Nephron progenitor cell (in vitro differentiated cells): ENCODE measurements around the gene MAP3K4.

ENCODE experiments used
- DNase-seq: peaks from one replicate; pipeline ENCODE4 v3.0.0; 2021
- H3K27ac Mint-ChIP-seq: 2 replicates; pipeline ENCODE4 v1.8.0; 2021; ENCODE audit warnings: mild to moderate bottlenecking, moderate library complexity, mixed read lengths
- H3K27me3 Mint-ChIP-seq: 2 replicates; pipeline ENCODE4 v1.8.0; 2021; ENCODE audit warnings: mild to moderate bottlenecking, low read depth, mixed read lengths; ENCODE audit not compliant: poor library complexity
- H3K36me3 Mint-ChIP-seq: 2 replicates; pipeline ENCODE4 v1.8.0; 2021; ENCODE audit warnings: low read depth, mixed read lengths
- H3K4me1 Mint-ChIP-seq: 2 replicates; pipeline ENCODE4 v1.8.0; 2021; ENCODE audit warnings: mixed read lengths
- H3K4me3 Mint-ChIP-seq: 2 replicates; pipeline ENCODE4 v1.8.0; 2021; ENCODE audit warnings: mild to moderate bottlenecking, moderate library complexity, mixed read lengths
- H3K9me3 Mint-ChIP-seq: 2 replicates; pipeline ENCODE4 v1.8.0; 2021; ENCODE audit warnings: mild to moderate bottlenecking, moderate library complexity, mixed read lengths
- CTCF ChIP-seq: fragments of 200-600 bp; sonication (generic); IDR thresholded peaks from 2 replicates; pipeline ENCODE4 v1.5.0; 2021; ENCODE audit warnings: antibody characterized with exemption

Gene MAP3K4

GRCh38 chr6:161109366-161109765 is 117.8 kb downstream of the MAP3K4 start:
- no peak overlapping the region for H3K4me3 Mint-ChIP-seq
- no peaks in the 10 kb centered on the region for H3K4me1 Mint-ChIP-seq
- peaks cover 82% of the 10 kb centered on the region for H3K36me3 Mint-ChIP-seq

GRCh38 chr6:161110028-161110779 is 118.6 kb downstream of the MAP3K4 start:
- no peaks in the 10 kb centered on the region for H3K9me3 Mint-ChIP-seq
- no peak overlapping the region for H3K4me3 Mint-ChIP-seq
- peaks cover 6% of the 10 kb centered on the region for H3K4me1 Mint-ChIP-seq
- no peak overlapping the region for H3K27ac Mint-ChIP-seq
- no peak for DNase-seq
- H3K27me3 Mint-ChIP-seq: no peaks in the 10 kb centered on the region
- H3K36me3 Mint-ChIP-seq: peaks cover 85% of the 10 kb centered on the region
- no peak for TF ChIP-seq CTCF

More at GRCh38 chr6:161109366-161109765, 117.8 kb downstream of the MAP3K4 start:
- TF ChIP-seq CTCF: no peak
- no peaks in the 10 kb centered on the region for H3K9me3 Mint-ChIP-seq
- no peak overlapping the region for H3K27ac Mint-ChIP-seq
- no peaks in the 10 kb centered on the region for H3K27me3 Mint-ChIP-seq
- DNase-seq: no peak

- Mint-ChIP-seq H3K27me3 (no peaks in the 10 kb centered on the region), H3K36me3 (peaks cover 85% of the 10 kb centered on the region), H3K9me3 (no peaks in the 10 kb centered on the region), H3K4me3 (no peak overlapping the region), H3K27ac (no peak overlapping the region), H3K4me1 (peaks cover 17% of the 10 kb centered on the region)
- DNase-seq: no peak
- no peak for TF ChIP-seq CTCF
These were observed 119.7 kb downstream of the MAP3K4 start for GRCh38 chr6:161111261-161111660.

GRCh38 chr6:161115468-161115867 is 123.9 kb downstream of the MAP3K4 start:
- H3K27me3 Mint-ChIP-seq: no peaks in the 10 kb centered on the region
- peaks cover 22% of the 10 kb centered on the region for H3K4me1 Mint-ChIP-seq
- DNase-seq: no peak
- TF ChIP-seq CTCF: no peak
- peaks cover 27% of the 10 kb centered on the region for H3K9me3 Mint-ChIP-seq
- peak overlapping the region; percentile 10 for H3K4me3 Mint-ChIP-seq
- H3K27ac Mint-ChIP-seq: peak overlapping the region; percentile 89
- peaks cover 93% of the 10 kb centered on the region for H3K36me3 Mint-ChIP-seq

GRCh38 chr6:161116554-161116953 is 125.0 kb downstream of the MAP3K4 start:
- Mint-ChIP-seq H3K36me3 (peaks cover 93% of the 10 kb centered on the region), H3K4me3 (no peak overlapping the region), H3K27me3 (no peaks in the 10 kb centered on the region), H3K4me1 (peaks cover 22% of the 10 kb centered on the region), H3K9me3 (peaks cover 38% of the 10 kb centered on the region), H3K27ac (no peak overlapping the region)
- TF ChIP-seq CTCF: no peak
- no peak for DNase-seq

GRCh38 chr6:161117308-161117707 is 125.7 kb downstream of the MAP3K4 start:
- no peaks in the 10 kb centered on the region for H3K27me3 Mint-ChIP-seq
- DNase-seq: no peak
- peaks cover 22% of the 10 kb centered on the region for H3K4me1 Mint-ChIP-seq
- H3K4me3 Mint-ChIP-seq: no peak overlapping the region
- H3K9me3 Mint-ChIP-seq: peaks cover 46% of the 10 kb centered on the region
- TF ChIP-seq CTCF: no peak
- peaks cover 93% of the 10 kb centered on the region for H3K36me3 Mint-ChIP-seq
- no peak overlapping the region for H3K27ac Mint-ChIP-seq
